Chondrocyte (in vitro differentiated cells): ENCODE data around the gene CYTH3. TPM values are rescaled to one million over a fixed set of nuclear protein-coding genes. Genes with fewer than 3 reads are reported as not detected.

Experiments
- DNase-seq: peaks from one replicate; pipeline ENCODE4 v3.0.0; 2021; ENCODE audit warnings: mixed read lengths, low spot score
- H3K27ac Mint-ChIP-seq: one replicate; pipeline ENCODE4 v1.8.0; 2021; ENCODE audit warnings: mild to moderate bottlenecking, moderate library complexity, mixed read lengths; ENCODE audit not compliant: unreplicated experiment
- H3K27me3 Mint-ChIP-seq: 2 replicates; pipeline ENCODE4 v1.8.0; 2021; ENCODE audit warnings: low read depth, mixed read lengths
- H3K36me3 Mint-ChIP-seq: 2 replicates; pipeline ENCODE4 v1.8.0; 2021; ENCODE audit warnings: low read depth, mixed read lengths
- H3K4me1 Mint-ChIP-seq: 2 replicates; pipeline ENCODE4 v1.8.0; 2021; ENCODE audit warnings: low read depth, mild to moderate bottlenecking, mixed read lengths
- H3K4me3 Mint-ChIP-seq: one replicate; pipeline ENCODE4 v1.8.0; 2021; ENCODE audit warnings: mild to moderate bottlenecking, moderate library complexity, mixed read lengths; ENCODE audit not compliant: unreplicated experiment
- H3K9me3 Mint-ChIP-seq: 2 replicates; pipeline ENCODE4 v1.8.0; 2021; ENCODE audit warnings: low read depth, mixed read lengths
- total RNA-seq: library from RNA; stranded (reverse); gene quantifications from 3 replicates; pipeline ENCODE4 v1.2.1, GENCODE V29; 2021
- TF ChIP-seq, protein P1 (sequence below): fragments of 200-600 bp; sonication (generic); IDR thresholded peaks from 2 replicates; pipeline ENCODE4 v1.5.0; 2021; ENCODE audit warnings: antibody characterized with exemption, mild to moderate bottlenecking, moderate library complexity

Gene CYTH3
- total RNA-seq, 1 donor from 2014 or later = 58.4 TPM

DNA sequence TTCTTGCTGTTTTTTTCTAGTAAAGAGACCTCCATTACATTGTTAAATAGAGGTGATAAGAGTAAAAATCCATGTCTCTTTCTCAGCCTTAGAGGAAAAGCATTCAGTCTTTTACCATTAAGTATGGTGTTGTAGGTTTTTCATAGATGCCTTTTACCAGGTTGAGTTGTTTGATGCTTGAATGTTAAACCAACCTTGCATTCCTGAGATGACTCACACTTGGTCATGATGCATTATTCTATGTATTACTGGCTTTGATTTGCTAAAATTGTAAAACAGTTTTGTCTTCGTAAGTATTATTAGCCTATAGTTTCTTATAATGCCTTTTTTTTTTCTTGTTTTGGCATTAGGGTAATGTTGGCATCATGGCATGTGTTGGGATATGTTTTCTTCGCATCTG is 151.3 kb downstream of the CYTH3 start:
- DNase-seq = no peak
- Mint-ChIP-seq H3K36me3 (peaks cover 44% of the 10 kb centered on the region), H3K4me1 (no peaks in the 10 kb centered on the region), H3K27me3 (no peaks in the 10 kb centered on the region), H3K9me3 (peaks cover 10% of the 10 kb centered on the region), H3K4me3 (no peak overlapping the region), H3K27ac (no peak overlapping the region)
- TF ChIP-seq, protein P1, sequence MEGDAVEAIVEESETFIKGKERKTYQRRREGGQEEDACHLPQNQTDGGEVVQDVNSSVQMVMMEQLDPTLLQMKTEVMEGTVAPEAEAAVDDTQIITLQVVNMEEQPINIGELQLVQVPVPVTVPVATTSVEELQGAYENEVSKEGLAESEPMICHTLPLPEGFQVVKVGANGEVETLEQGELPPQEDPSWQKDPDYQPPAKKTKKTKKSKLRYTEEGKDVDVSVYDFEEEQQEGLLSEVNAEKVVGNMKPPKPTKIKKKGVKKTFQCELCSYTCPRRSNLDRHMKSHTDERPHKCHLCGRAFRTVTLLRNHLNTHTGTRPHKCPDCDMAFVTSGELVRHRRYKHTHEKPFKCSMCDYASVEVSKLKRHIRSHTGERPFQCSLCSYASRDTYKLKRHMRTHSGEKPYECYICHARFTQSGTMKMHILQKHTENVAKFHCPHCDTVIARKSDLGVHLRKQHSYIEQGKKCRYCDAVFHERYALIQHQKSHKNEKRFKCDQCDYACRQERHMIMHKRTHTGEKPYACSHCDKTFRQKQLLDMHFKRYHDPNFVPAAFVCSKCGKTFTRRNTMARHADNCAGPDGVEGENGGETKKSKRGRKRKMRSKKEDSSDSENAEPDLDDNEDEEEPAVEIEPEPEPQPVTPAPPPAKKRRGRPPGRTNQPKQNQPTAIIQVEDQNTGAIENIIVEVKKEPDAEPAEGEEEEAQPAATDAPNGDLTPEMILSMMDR = no peak

DNA sequence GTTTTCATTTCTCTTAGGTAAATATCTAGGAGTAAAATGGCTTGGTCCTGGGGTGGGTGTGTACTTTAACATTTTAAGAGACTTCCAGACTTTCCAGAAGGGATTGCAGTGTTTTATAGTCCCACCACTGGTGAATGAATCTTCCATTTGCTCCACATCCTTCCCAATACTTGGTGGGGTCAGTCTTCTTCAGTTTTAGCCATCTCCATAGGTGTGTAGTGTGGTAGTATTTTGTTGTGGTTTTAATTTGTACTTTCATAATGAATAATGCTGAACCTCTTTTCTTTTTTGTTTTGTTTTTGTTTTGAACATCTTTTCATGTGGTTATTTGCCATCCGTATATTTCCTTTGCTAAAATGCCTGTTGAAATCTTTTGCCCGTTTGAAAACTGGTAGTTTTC is 154.9 kb downstream of the CYTH3 start:
- TF ChIP-seq, protein P1 = no peak
- Mint-ChIP-seq H3K9me3 (peaks cover 10% of the 10 kb centered on the region), H3K4me3 (no peak overlapping the region), H3K27me3 (no peaks in the 10 kb centered on the region), H3K27ac (no peak overlapping the region), H3K36me3 (peaks cover 48% of the 10 kb centered on the region), H3K4me1 (no peaks in the 10 kb centered on the region)
- no peak for DNase-seq

DNA sequence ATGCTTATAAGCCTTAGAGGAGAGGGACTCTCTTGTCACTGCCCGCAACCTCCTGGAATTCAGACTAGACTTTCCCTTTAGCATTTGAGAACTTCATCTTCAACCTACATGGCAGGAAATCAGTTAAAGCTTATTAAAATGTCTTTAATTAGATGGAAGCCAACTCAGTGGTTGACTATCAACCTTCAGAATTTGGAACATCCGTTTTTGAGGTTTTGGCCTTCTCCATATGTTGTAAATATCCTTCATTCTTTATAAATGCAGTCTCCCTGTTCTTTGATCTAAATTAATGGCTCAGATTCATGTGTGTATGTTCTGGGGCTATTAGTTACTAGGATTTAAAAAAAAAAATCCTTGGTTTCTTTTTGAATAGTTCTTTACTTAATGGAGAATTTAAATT is 156.2 kb downstream of the CYTH3 start:
- no peak overlapping the region for H3K27ac Mint-ChIP-seq
- no peak for DNase-seq
- H3K9me3 Mint-ChIP-seq = peaks cover 3% of the 10 kb centered on the region
- TF ChIP-seq, protein P1 = no peak
- H3K4me3 Mint-ChIP-seq = no peak overlapping the region
- no peaks in the 10 kb centered on the region for H3K27me3 Mint-ChIP-seq
- H3K36me3 Mint-ChIP-seq = peaks cover 42% of the 10 kb centered on the region
- no peaks in the 10 kb centered on the region for H3K4me1 Mint-ChIP-seq

Other genes with a start within 250 kb of the CYTH3 start
- gene ANKRD61, start 241.2 kb downstream of the CYTH3 start, total RNA-seq = not detected in 3 replicates
- 79.0 to 94.8 TPM (median 79.6 TPM) in 3 replicates for gene EIF2AK1, start 213.4 kb downstream of the CYTH3 start, total RNA-seq
- 10.8 to 11.9 TPM (median 11.0 TPM) in 3 replicates for gene USP42, start 167.7 kb downstream of the CYTH3 start, total RNA-seq
- 30.8 to 39.0 TPM (median 32.2 TPM) in 3 replicates for gene FAM220A, start 76.3 kb upstream of the CYTH3 start, total RNA-seq
- 224 to 293 TPM (median 282 TPM) in 3 replicates for gene RAC1, start 101.9 kb upstream of the CYTH3 start, total RNA-seq
- 23.9 to 30.5 TPM (median 30.0 TPM) in 3 replicates for gene DAGLB, start 175.3 kb upstream of the CYTH3 start, total RNA-seq
- gene KDELR2, start 211.5 kb upstream of the CYTH3 start, total RNA-seq = 303 to 382 TPM (median 312 TPM) in 3 replicates